Trophoblast cell (in vitro differentiated cells and primary cell): Measurements from ENCODE around the gene TBL2.

Source experiments
- DNase-seq, 2 donors: peaks; one replicate each; pipeline ENCODE4 v3.0.0-alpha.2; 2016
- H2AFZ ChIP-seq: 2 replicates; pipeline ENCODE4 v1.6.1; 2013; ENCODE audit warnings: low read length, moderate library complexity, mild to moderate bottlenecking; ENCODE audit not compliant: insufficient read depth, poor library complexity
- H2AK5ac ChIP-seq: 2 replicates; pipeline ENCODE4 v1.6.1; 2013; ENCODE audit warnings: mild to moderate bottlenecking, low read length
- H2BK120ac ChIP-seq: 2 replicates; pipeline ENCODE4 v1.6.1; 2013; ENCODE audit warnings: low read length, mild to moderate bottlenecking, moderate library complexity; ENCODE audit not compliant: insufficient read depth, poor library complexity
- H2BK12ac ChIP-seq: 2 replicates; pipeline ENCODE4 v1.6.1; 2013; ENCODE audit warnings: mild to moderate bottlenecking, low read length, moderate library complexity
- H2BK5ac ChIP-seq: 2 replicates; pipeline ENCODE4 v1.6.1; 2013; ENCODE audit warnings: low read length, low read depth, moderate library complexity, mild to moderate bottlenecking; ENCODE audit not compliant: poor library complexity
- H3K14ac ChIP-seq: 2 replicates; pipeline ENCODE4 v1.6.1; 2013; ENCODE audit warnings: mild to moderate bottlenecking, low read length
- H3K18ac ChIP-seq: 2 replicates; pipeline ENCODE4 v1.6.1; 2013; ENCODE audit warnings: mild to moderate bottlenecking, low read length
- H3K23ac ChIP-seq: 2 replicates; pipeline ENCODE4 v1.6.1; 2013; ENCODE audit warnings: low read length
- H3K27ac ChIP-seq: 2 replicates; pipeline ENCODE4 v1.5.1; 2013; ENCODE audit warnings: low read depth, mild to moderate bottlenecking, inconsistent platforms, low read length, moderate library complexity
- H3K27me3 ChIP-seq: 2 replicates; pipeline ENCODE4 v1.6.1; 2013; ENCODE audit warnings: inconsistent platforms, mild to moderate bottlenecking, low read length, moderate library complexity; ENCODE audit not compliant: insufficient read depth
- H3K36me3 ChIP-seq, 2 experiments: 1 replicate in 1 of 2; 2 replicates in 1 of 2; pipeline ENCODE4 v1.6.1; 2013; ENCODE audit warnings: low read length in 2 of 2, mild to moderate bottlenecking in 2 of 2, moderate library complexity in 1 of 2; ENCODE audit not compliant: insufficient read depth in 2 of 2, control insufficient read depth in 1 of 2
- H3K4ac ChIP-seq: 2 replicates; pipeline ENCODE4 v1.6.1; 2013; ENCODE audit warnings: low read depth, mild to moderate bottlenecking, low read length, moderate library complexity
- H3K4me1 ChIP-seq, 2 experiments: 1 replicate in 1 of 2; 2 replicates in 1 of 2; pipeline ENCODE4 v1.6.1; 2013; ENCODE audit warnings: low read length in 2 of 2, mild to moderate bottlenecking in 2 of 2, moderate library complexity in 1 of 2; ENCODE audit not compliant: insufficient read depth in 2 of 2, control insufficient read depth in 1 of 2
- H3K4me2 ChIP-seq: 2 replicates; pipeline ENCODE4 v1.6.1; 2013; ENCODE audit warnings: inconsistent platforms, mild to moderate bottlenecking, low read length, moderate library complexity
- H3K4me3 ChIP-seq: 2 replicates; pipeline ENCODE4 v1.5.1; 2013; ENCODE audit warnings: mild to moderate bottlenecking, low read depth, low read length, inconsistent platforms
- H3K79me1 ChIP-seq: one replicate; pipeline ENCODE4 v1.6.1; 2013; ENCODE audit warnings: low read length
- H3K79me2 ChIP-seq: 2 replicates; pipeline ENCODE4 v1.6.1; 2013; ENCODE audit warnings: low read length, mild to moderate bottlenecking; ENCODE audit not compliant: control insufficient read depth, insufficient read depth, poor library complexity
- H3K9ac ChIP-seq: 2 replicates; pipeline ENCODE4 v1.6.1; 2013; ENCODE audit warnings: mild to moderate bottlenecking, low read length
- H3K9me3 ChIP-seq: 2 replicates; pipeline ENCODE4 v1.6.1; 2013; ENCODE audit warnings: low read depth, mild to moderate bottlenecking, control low read depth, inconsistent platforms, low read length; ENCODE audit not compliant: insufficient read depth
- H4K12ac ChIP-seq: 2 replicates; pipeline ENCODE4 v1.6.1; 2013; ENCODE audit warnings: low read depth, mild to moderate bottlenecking, low read length, moderate library complexity
- H4K8ac ChIP-seq: 2 replicates; pipeline ENCODE4 v1.6.1; 2013; ENCODE audit warnings: low read depth, mild to moderate bottlenecking, low read length, moderate library complexity
- H4K91ac ChIP-seq: one replicate; pipeline ENCODE4 v1.6.1; 2013; ENCODE audit warnings: low read depth, mild to moderate bottlenecking, low read length, moderate library complexity
- WGBS: extraction: QIAGEN DNeasy Blood & Tissue Kit; methylation state at CpG from one replicate; pipeline ENCODE4 v1.1.7; 2013; ENCODE audit warnings: missing lambda C conversion rate; ENCODE audit not compliant: insufficient read length, insufficient coverage; ENCODE audit errors: extremely low coverage; 5-methylcytosine and 5-hydroxymethylcytosine counted together

The TBL2 gene

GRCh38 chr7:73623798-73624668 is 45.7 kb upstream of the TBL2 start, which contains the start of gene MLXIPL:
Gene MLXIPL (minus strand): TSS chr7:73624522. CDS start chr7:73624492, 30 bp downstream.
- peak; percentile 74 to 89 for DNase-seq
- Histone ChIP-seq H3K23ac (no peak within 1 kb of the TSS), H3K4me3 (peak within 1 kb of the TSS; percentile 64), H2BK12ac (no peak within 1 kb of the TSS), H3K9me3 (no peaks in the 10 kb centered on the region), H3K4me2 (peak within 1 kb of the TSS; percentile 95), H2BK120ac (no peak within 1 kb of the TSS), H3K14ac (no peak within 1 kb of the TSS), H4K91ac (no peak within 1 kb of the TSS), H2BK5ac (no peak within 1 kb of the TSS), H3K18ac (no peak within 1 kb of the TSS), H3K27me3 (peaks cover 19% of the 10 kb centered on the region), H3K4ac (no peak within 1 kb of the TSS), H2AK5ac (no peak within 1 kb of the TSS), H4K12ac (no peak within 1 kb of the TSS), H3K79me1 (no peaks in the 10 kb centered on the region), H2AFZ (peak within 1 kb of the TSS; percentile 44), H3K36me3 (no peaks in the 10 kb centered on the region), H3K79me2 (no peaks in the 10 kb centered on the region), H4K8ac (no peak within 1 kb of the TSS), H3K4me1 (peaks cover 0 to 14% of the 10 kb centered on the region in 2 experiments), H3K9ac (no peak within 1 kb of the TSS), H3K27ac (no peak within 1 kb of the TSS)
- no CpG with 5 or more reads among the region's 80 CpGs for WGBS

- WGBS = no CpG with 5 or more reads among the region's 58 CpGs
Observed at GRCh38 chr7:73622909-73623797, 44.8 kb upstream of the TBL2 start.

GRCh38 chr7:73622527-73622908 is 44.1 kb upstream of the TBL2 start:
- WGBS = no CpG with 5 or more reads among the region's 2 CpGs
- H2AK5ac ChIP-seq = no peak overlapping the region

More at GRCh38 chr7:73622909-73623797, 44.8 kb upstream of the TBL2 start:
- Histone ChIP-seq H2AFZ (no peak overlapping the region), H4K91ac (no peak overlapping the region), H3K36me3 (no peaks in the 10 kb centered on the region), H3K4me3 (no peak overlapping the region), H3K9ac (no peak overlapping the region), H2AK5ac (no peak overlapping the region), H3K14ac (no peak overlapping the region), H3K23ac (no peak overlapping the region), H3K27ac (no peak overlapping the region), H4K8ac (no peak overlapping the region), H3K79me1 (no peaks in the 10 kb centered on the region), H3K4me2 (peak overlapping the region; percentile 6), H3K79me2 (no peaks in the 10 kb centered on the region), H2BK5ac (no peak overlapping the region), H2BK12ac (no peak overlapping the region), H3K18ac (no peak overlapping the region), H3K4ac (no peak overlapping the region), H3K4me1 (peaks cover 0 to 14% of the 10 kb centered on the region in 2 experiments), H3K9me3 (no peaks in the 10 kb centered on the region), H4K12ac (no peak overlapping the region), H3K27me3 (peaks cover 19% of the 10 kb centered on the region), H2BK120ac (no peak overlapping the region)
- DNase-seq = no peak

GRCh38 chr7:73621168-73622063 is 43.0 kb upstream of the TBL2 start:
- no peak overlapping the region for H4K12ac ChIP-seq
- H2BK12ac ChIP-seq = no peak overlapping the region
- no peak overlapping the region for H3K4me3 ChIP-seq
- H2BK120ac ChIP-seq = no peak overlapping the region
- H2AFZ ChIP-seq = no peak overlapping the region
- H3K79me1 ChIP-seq = no peaks in the 10 kb centered on the region
- H3K18ac ChIP-seq = no peak overlapping the region
- no peaks in the 10 kb centered on the region for H3K9me3 ChIP-seq
- no peak overlapping the region for H3K23ac ChIP-seq
- H3K4me2 ChIP-seq = no peak overlapping the region
- H4K8ac ChIP-seq = no peak overlapping the region
- H3K4ac ChIP-seq = no peak overlapping the region
- H3K27me3 ChIP-seq = peaks cover 19% of the 10 kb centered on the region
- no peak for DNase-seq
- no peaks in the 10 kb centered on the region for H3K36me3 ChIP-seq
- peaks cover 0 to 14% of the 10 kb centered on the region in 2 experiments for H3K4me1 ChIP-seq
- H3K79me2 ChIP-seq = no peaks in the 10 kb centered on the region
- WGBS = 100% methylated on average over 1 of the region's 7 CpGs
- no peak overlapping the region for H2AK5ac ChIP-seq
- no peak overlapping the region for H3K27ac ChIP-seq
- H2BK5ac ChIP-seq = no peak overlapping the region
- H4K91ac ChIP-seq = no peak overlapping the region
- no peak overlapping the region for H3K14ac ChIP-seq
- H3K9ac ChIP-seq = no peak overlapping the region

More at GRCh38 chr7:73622527-73622908, 44.1 kb upstream of the TBL2 start:
- Histone ChIP-seq H3K27ac (no peak overlapping the region), H3K4me3 (no peak overlapping the region), H4K12ac (no peak overlapping the region), H2BK12ac (no peak overlapping the region), H2AFZ (no peak overlapping the region), H3K27me3 (peaks cover 19% of the 10 kb centered on the region), H3K4ac (no peak overlapping the region), H3K4me1 (peaks cover 0 to 14% of the 10 kb centered on the region in 2 experiments), H3K79me1 (no peaks in the 10 kb centered on the region), H4K8ac (no peak overlapping the region), H3K14ac (no peak overlapping the region), H3K4me2 (no peak overlapping the region), H3K23ac (no peak overlapping the region), H3K18ac (no peak overlapping the region), H3K36me3 (no peaks in the 10 kb centered on the region), H4K91ac (no peak overlapping the region), H2BK120ac (no peak overlapping the region), H2BK5ac (no peak overlapping the region), H3K9me3 (no peaks in the 10 kb centered on the region), H3K9ac (no peak overlapping the region), H3K79me2 (no peaks in the 10 kb centered on the region)
- DNase-seq = no peak
